Adrenal gland (tissue), 5 donors: Measurements from ENCODE around the gene CDHR2.

Source experiments
- POLR2A ChIP-seq, 2 donors: fragments of 450-650 bp; IDR thresholded peaks; one replicate each; pipeline ENCODE4 v1.6.1; 2017; ENCODE audit warnings: antibody characterized with exemption in 2 of 2, mild to moderate bottlenecking in 2 of 2, moderate library complexity in 1 of 2
- TF ChIP-seq, protein P1 (sequence below), 6 experiments: fragments of 450-650 bp in 4 of 6; fragments of 200-600 bp in 2 of 6; sonication (generic) in 1 of 6; IDR thresholded peaks; 1 replicate in 5 of 6; 2 replicates in 1 of 6; pipeline versions ENCODE4 v1.5.1 to v1.8.0; 2016 to 2021; ENCODE audit warnings: antibody characterized with exemption in 6 of 6, mild to moderate bottlenecking in 2 of 6, moderate library complexity in 1 of 6
- donor health status: DM: no; HTN: no; CAD: no.

DNA sequence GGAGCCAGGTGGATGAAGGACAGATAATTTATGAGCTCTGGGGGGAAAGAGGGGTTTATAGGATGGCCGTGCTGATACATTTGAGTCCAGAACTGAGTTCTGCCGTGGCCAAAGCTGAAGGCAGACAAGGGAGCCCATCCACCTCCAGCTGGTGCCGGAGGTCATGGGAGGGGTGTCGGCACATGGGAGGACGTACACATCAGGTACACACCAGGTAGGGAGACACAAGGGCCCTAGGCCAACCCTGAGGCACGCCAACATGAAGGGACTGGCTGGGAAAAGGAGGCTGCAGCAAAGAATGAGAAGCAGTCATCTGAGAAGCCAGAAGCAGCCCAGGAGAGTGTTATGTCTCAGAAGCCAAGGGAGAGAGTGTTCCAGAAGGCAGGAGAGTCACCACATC, 62.9 kb downstream of the CDHR2 start:
- TF ChIP-seq, protein P1, sequence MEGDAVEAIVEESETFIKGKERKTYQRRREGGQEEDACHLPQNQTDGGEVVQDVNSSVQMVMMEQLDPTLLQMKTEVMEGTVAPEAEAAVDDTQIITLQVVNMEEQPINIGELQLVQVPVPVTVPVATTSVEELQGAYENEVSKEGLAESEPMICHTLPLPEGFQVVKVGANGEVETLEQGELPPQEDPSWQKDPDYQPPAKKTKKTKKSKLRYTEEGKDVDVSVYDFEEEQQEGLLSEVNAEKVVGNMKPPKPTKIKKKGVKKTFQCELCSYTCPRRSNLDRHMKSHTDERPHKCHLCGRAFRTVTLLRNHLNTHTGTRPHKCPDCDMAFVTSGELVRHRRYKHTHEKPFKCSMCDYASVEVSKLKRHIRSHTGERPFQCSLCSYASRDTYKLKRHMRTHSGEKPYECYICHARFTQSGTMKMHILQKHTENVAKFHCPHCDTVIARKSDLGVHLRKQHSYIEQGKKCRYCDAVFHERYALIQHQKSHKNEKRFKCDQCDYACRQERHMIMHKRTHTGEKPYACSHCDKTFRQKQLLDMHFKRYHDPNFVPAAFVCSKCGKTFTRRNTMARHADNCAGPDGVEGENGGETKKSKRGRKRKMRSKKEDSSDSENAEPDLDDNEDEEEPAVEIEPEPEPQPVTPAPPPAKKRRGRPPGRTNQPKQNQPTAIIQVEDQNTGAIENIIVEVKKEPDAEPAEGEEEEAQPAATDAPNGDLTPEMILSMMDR (IDR thresholded peaks at IDR 0.05) = no peak
- TF ChIP-seq POLR2A (IDR thresholded peaks at IDR 0.05) = no peak
